Omental fat pad (tissue), 4 donors: ENCODE data around the gene COPG1. TPM values are rescaled to one million over a fixed set of nuclear protein-coding genes. Genes with fewer than 3 reads are reported as not detected.
"Not testable (repeated sequence)": the region's sequence is repeated elsewhere in the genome, so short reads cannot be mapped to it uniquely, and the experiment has no call there.

ENCODE experiments used
- ATAC-seq: fragments of 150-250 bp; one replicate; pipeline ENCODE4 v1.9.1; 2016; ENCODE audit warnings: mild to moderate bottlenecking, moderate library complexity; ENCODE audit not compliant: low FRiP score
- DNase-seq: peaks from one replicate; pipeline ENCODE4 v3.0.0-alpha.2; 2019; ENCODE audit warnings: low spot score
- CTCF ChIP-seq, 3 donors: fragments of 450-650 bp; IDR thresholded peaks; one replicate each; pipeline ENCODE4 v1.5.1; 2016 to 2017; ENCODE audit warnings: antibody characterized with exemption in 3 of 3, mild to moderate bottlenecking in 3 of 3, moderate library complexity in 2 of 3
- total RNA-seq, 4 donors: library from RNA; depleted of rRNA; stranded (reverse); fragments of >200 nt; gene quantifications; one replicate each; pipeline ENCODE4 v1.1.0, GENCODE V29; 2016

Gene COPG1
- total RNA-seq, 4 donors from 2014 or later = 107 to 148 (median 127) TPM

DNA sequence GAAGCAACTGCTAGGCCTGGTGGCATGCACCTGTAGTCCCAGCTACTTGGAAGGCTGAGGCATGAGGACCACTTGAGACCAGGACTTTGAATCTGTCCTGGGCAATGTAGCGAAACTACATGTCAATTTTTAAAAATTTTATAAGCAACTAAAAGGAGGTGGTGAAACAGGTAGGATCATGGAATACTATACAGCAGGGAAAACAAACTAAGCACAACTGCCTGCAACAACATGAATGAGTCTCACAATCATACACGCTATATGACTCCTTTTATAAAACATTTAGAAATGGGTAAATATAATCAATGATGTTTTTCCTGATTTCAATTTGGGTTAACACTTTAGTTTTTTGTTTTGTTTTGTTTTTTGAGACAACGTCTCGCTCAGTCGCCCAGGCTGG is 36.2 kb upstream of the COPG1 start:
- DNase-seq = no peak
- ATAC-seq = no peak
- no peak for TF ChIP-seq CTCF (IDR thresholded peaks at IDR 0.05)

DNA sequence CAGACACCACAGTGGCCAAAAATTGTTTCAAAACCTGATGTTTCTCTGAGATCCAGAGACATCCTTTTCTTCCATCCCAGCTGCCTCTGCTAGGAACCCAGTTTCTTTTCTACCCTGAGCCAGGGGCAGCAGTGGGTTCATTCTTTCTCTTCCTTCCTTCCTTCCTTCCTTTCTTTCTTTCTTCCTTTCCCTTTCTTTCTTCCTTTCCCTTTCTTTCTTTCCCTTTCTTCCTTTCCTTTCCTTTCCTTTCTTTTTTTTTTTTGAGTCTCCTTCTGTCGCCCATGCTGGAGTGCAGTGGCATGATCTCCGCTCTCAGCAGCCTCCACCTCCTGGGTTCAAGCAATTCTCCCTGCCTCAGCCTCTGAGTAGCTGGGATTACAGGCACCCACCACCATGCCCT is 30.7 kb upstream of the COPG1 start:
- DNase-seq (no peak), ATAC-seq (no peak)
- TF ChIP-seq CTCF (IDR thresholded peaks at IDR 0.05) = no peak

DNA sequence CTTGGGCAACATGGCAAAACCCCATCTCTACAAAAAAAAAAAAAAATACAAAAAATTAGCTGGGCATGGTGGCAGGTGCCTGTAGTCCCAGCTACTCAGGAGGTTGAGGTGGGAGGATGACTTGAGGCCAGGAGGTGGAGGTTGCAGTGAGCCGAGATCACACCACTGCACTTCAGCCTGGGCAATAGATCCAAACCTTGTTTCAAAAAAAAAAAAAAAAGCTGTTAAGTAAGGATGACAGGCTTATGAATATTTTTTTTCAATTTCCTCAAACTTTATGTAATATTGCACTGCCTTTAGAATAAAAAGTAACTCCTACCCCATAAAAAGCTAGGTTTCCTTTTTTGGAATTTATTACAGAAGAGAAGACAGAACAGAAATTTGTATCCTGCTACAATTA is 25.0 kb upstream of the COPG1 start:
- ATAC-seq, DNase-seq: not testable (repeated sequence)

DNA sequence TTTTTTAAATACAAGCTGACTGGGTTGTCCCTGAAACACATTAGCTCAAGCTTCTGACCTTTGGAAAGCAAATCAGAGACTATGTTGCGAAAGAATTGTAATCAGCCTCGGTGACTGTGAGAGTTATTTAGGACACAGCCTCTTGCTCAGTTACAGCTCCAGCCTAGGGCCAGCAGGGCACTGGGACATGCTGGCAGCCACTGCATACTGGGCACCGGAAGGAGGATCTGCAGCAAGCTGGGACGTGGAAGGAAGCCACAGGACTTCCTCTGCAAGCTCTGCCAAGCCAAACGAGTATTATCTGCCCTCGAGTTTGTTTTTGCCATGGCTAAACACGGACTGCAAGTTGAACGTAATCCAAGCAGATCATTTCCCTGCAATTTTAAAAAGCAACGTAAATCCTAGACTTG is 24.4 kb upstream of the COPG1 start:
- DNase-seq (no peak), ATAC-seq (peak; percentile 77)
- TF ChIP-seq CTCF (IDR thresholded peaks at IDR 0.05) = no peak

DNA sequence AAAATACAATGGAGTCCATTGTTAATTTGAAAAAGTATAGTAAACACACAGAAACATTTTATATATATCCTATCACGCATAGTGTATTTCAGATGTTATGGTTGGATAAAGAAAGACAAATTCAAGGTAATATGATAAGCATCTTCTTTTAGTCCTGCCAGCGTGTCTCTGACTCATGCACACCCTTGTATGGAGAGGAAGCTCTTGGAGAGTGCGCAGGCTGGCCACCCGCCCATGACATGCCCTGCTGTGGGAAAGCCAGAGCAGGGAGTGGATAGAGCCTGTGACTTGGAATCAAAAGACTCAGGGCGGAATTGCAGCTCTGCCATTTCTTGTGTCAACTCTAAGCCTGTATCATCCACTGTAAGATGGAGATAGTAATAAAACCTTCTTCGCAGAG is 23.0 kb upstream of the COPG1 start:
- DNase-seq (peak; percentile 43), ATAC-seq (peak; percentile 67)
- TF ChIP-seq CTCF (IDR thresholded peaks at IDR 0.05) = no peak

DNA sequence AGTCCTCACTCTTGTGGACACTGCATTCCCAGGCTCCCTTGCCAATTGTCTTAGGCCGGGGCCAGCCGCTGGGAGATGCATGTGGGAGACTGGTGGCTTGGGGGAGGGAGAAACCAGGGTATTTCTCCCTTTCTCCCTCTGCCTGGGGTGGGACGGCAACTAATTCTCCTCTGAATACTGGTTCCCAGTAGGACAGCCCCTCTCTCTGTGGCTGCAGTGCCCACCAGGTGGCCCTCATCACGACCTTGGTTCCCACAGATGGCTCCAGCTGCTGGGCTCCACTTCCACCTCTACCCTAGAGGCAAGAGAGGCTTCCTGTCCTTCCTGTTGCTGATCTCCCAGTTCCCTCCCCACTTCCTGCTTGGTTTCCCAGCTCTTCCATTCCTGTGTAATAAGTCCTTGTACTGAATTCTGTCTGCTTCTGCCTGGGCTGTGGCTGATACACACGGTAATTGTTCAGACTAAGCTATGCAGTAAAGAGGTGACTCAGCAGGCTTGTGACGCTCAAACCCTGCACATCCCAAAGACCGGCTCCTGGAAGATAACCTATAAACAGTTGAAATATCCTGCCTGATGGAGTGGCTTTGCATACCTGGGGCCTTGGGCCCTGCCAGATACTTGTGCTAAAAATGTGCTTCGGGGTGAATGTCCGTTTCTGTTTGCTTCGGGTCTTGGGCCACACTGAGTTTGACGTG is 20.4 kb upstream of the COPG1 start:
- no peak for DNase-seq
- no peak for TF ChIP-seq CTCF (IDR thresholded peaks at IDR 0.05)
- no peak for ATAC-seq

- no peak for TF ChIP-seq CTCF (IDR thresholded peaks at IDR 0.05)
- ATAC-seq (peak; percentile 71), DNase-seq (no peak)
Observed at GRCh38 chr3:129230311-129231019, 18.9 kb upstream of the COPG1 start.
